Epithelial cell of esophagus (primary cell): ENCODE data around the gene ALDH1B1.

Experiments
- DNase-seq: peaks from one replicate; pipeline ENCODE4 v3.0.0; 2010; ENCODE audit warnings: low read depth
- H3K4me3 ChIP-seq: 2 replicates; pipeline ENCODE4 v1.5.1; 2011; ENCODE audit warnings: mild to moderate bottlenecking, low read length, control low read depth
- CTCF ChIP-seq: IDR thresholded peaks from 2 replicates; pipeline ENCODE4 v1.5.1; 2011; ENCODE audit warnings: low read depth, mild to moderate bottlenecking, low read length, control low read depth, inconsistent platforms; ENCODE audit not compliant: insufficient read depth; ENCODE audit errors: missing control alignments

ALDH1B1 gene

GRCh38 chr9:38434365-38434764 lies 41.9 kb downstream of the ALDH1B1 start:
- no peak for TF ChIP-seq CTCF
- H3K4me3 ChIP-seq: no peak overlapping the region
- no peak for DNase-seq

GRCh38 chr9:38434853-38435252 lies 42.4 kb downstream of the ALDH1B1 start:
- no peak for TF ChIP-seq CTCF
- no peak for DNase-seq

GRCh38 chr9:38435521-38435920 lies 43.0 kb downstream of the ALDH1B1 start:
- no peak for TF ChIP-seq CTCF
- H3K4me3 ChIP-seq: no peak overlapping the region
- no peak for DNase-seq

More at GRCh38 chr9:38434853-38435252, 42.4 kb downstream of the ALDH1B1 start:
- H3K4me3 ChIP-seq: no peak overlapping the region

- no peak for TF ChIP-seq CTCF
- no peak overlapping the region for H3K4me3 ChIP-seq
- no peak for DNase-seq
These were observed 44.2 kb downstream of the ALDH1B1 start for GRCh38 chr9:38436708-38437107.

GRCh38 chr9:38437193-38437823 lies 44.8 kb downstream of the ALDH1B1 start:
- no peak overlapping the region for H3K4me3 ChIP-seq
- TF ChIP-seq CTCF: no peak
- DNase-seq: peak; percentile 40

- no peak for DNase-seq
- no peak for TF ChIP-seq CTCF
- no peak overlapping the region for H3K4me3 ChIP-seq
These were observed 46.9 kb downstream of the ALDH1B1 start for GRCh38 chr9:38439291-38439915.

- no peak for DNase-seq
- H3K4me3 ChIP-seq: no peak overlapping the region
- TF ChIP-seq CTCF: no peak
These were observed 47.4 kb downstream of the ALDH1B1 start for GRCh38 chr9:38439916-38440301.
